RWPE2 (cell line): ENCODE data around the gene B4GALNT3.

Experiments
- ATAC-seq: fragments of 200-7000 bp; cut with Tn5 transposase; 3 replicates; pipeline ENCODE4 v1.9.1; 2021; ENCODE audit warnings: low read depth
- DNase-seq: peaks from one replicate; pipeline ENCODE4 v3.0.0-alpha.2; 2020; ENCODE audit warnings: low spot score
- H3K27ac ChIP-seq: fragments of 450-650 bp; 2 replicates; pipeline ENCODE4 v1.5.1; 2017; ENCODE audit warnings: mild to moderate bottlenecking; ENCODE audit not compliant: poor library complexity, severe bottlenecking
- H3K27me3 ChIP-seq: fragments of 250-450 bp; sonication (Bioruptor Pico); 2 replicates; pipeline ENCODE4 v1.5.1; 2021; ENCODE audit warnings: mild to moderate bottlenecking, moderate library complexity; ENCODE audit not compliant: insufficient read depth, poor library complexity, severe bottlenecking
- H3K36me3 ChIP-seq: fragments of 250-450 bp; sonication (Bioruptor Pico); 2 replicates; pipeline ENCODE4 v1.5.1; 2020; ENCODE audit warnings: low read depth, mild to moderate bottlenecking, moderate library complexity
- H3K4me1 ChIP-seq: fragments of 250-450 bp; sonication (Bioruptor Pico); 2 replicates; pipeline ENCODE4 v1.5.1; 2021; ENCODE audit warnings: mild to moderate bottlenecking, moderate library complexity; ENCODE audit not compliant: insufficient read depth, poor library complexity, severe bottlenecking
- H3K4me3 ChIP-seq: fragments of 250-450 bp; sonication (Bioruptor Pico); 2 replicates; pipeline ENCODE4 v1.5.1; 2021; ENCODE audit warnings: mild to moderate bottlenecking, moderate library complexity; ENCODE audit not compliant: severe bottlenecking
- H3K9me3 ChIP-seq: fragments of 250-450 bp; sonication (Bioruptor Pico); 2 replicates; pipeline ENCODE4 v1.5.1; 2021; ENCODE audit warnings: mild to moderate bottlenecking, moderate library complexity; ENCODE audit not compliant: severe bottlenecking
- CTCF ChIP-seq: fragments of 450-650 bp; IDR thresholded peaks from one replicate; pipeline ENCODE4 v1.5.1; 2017; ENCODE audit warnings: mild to moderate bottlenecking, moderate library complexity; ENCODE audit not compliant: poor library complexity, severe bottlenecking

The B4GALNT3 gene

GRCh38 chr12:461425-461824 is 1.7 kb downstream of the B4GALNT3 start:
- Histone ChIP-seq H3K36me3 (no peaks in the 10 kb centered on the region), H3K4me3 (no peak overlapping the region), H3K9me3 (no peaks in the 10 kb centered on the region), H3K27ac (no peak overlapping the region), H3K27me3 (peaks cover 21% of the 10 kb centered on the region), H3K4me1 (peaks cover 4% of the 10 kb centered on the region)
- no peak for TF ChIP-seq CTCF
- ATAC-seq, result no peak
- no peak for DNase-seq

GRCh38 chr12:462936-463705 is 3.4 kb downstream of the B4GALNT3 start:
- ATAC-seq (peak; percentile 50; the same call in 2 of the 3 replicates), DNase-seq (no peak)
- no peaks in the 10 kb centered on the region for H3K36me3 ChIP-seq
- H3K4me3 ChIP-seq, result no peak overlapping the region
- H3K27ac ChIP-seq, result no peak overlapping the region
- H3K9me3 ChIP-seq, result no peaks in the 10 kb centered on the region
- peaks cover 21% of the 10 kb centered on the region for H3K27me3 ChIP-seq
- no peak for TF ChIP-seq CTCF
- H3K4me1 ChIP-seq, result peaks cover 4% of the 10 kb centered on the region

DNA sequence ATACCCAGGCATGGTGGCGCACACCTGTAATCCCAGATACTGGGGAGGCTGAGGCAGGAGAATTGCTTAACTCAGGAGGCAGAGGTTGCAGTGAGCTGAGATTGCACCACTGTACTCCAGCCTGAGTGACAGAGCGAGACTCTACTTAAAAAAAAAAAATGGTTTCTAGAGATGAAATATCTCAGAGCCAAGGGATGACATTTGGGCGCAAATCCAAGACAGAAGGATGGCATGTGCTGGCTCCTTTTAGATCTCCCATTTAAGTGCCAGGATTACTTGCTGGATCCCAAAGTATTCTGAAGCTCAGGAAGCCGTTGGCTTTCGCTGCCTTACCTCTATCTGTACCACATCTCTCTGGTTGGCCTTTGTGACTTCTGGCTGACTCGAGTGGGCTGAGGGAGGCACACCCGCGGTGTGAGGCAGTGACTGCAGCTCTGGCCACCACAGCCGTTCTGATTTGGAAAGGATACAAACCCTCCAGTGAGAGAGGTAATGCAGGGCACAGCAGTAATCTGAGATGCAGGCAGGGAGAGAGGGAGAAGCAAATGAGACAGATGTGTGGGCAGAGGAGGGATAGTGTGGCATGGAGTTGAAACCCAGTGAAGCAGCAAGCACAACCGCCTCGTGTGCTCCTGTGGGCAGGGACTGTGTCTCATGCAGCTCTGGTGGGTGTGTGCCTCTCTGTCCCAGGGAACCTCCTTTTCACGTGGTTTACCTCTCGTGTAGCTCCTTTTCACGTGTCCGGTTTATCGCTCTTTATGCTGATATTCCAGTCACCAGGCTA is 4.9 kb downstream of the B4GALNT3 start:
- no peak for DNase-seq

DNA sequence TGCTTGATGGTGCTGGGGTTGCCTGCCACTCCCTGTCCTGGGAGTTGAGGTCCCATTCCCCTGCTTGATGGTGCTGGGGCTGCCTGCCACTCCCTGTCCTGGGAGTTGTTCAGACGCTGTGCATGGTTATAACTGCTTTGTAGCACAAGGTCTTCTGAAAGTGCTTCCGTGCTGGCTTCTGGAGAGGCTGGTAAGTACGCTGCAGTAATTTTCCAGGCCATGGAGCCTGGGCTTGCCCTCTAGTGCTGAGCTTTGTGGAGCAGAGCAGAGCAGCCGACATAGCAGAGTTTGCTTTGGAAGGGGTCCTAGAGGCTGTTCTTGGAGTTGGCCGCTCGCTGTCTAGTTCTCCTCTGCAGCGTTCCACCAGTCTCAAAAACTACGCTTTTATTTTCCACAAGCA is 6.3 kb downstream of the B4GALNT3 start:
- H3K27me3 ChIP-seq, result peaks cover 10% of the 10 kb centered on the region
- DNase-seq (no peak), ATAC-seq (no peak)
- H3K4me3 ChIP-seq, result no peak overlapping the region
- TF ChIP-seq CTCF, result no peak
- H3K9me3 ChIP-seq, result no peaks in the 10 kb centered on the region
- H3K27ac ChIP-seq, result no peak overlapping the region
- no peaks in the 10 kb centered on the region for H3K36me3 ChIP-seq
- peaks cover 4% of the 10 kb centered on the region for H3K4me1 ChIP-seq

More for the DNA sequence above, 4.9 kb downstream of the B4GALNT3 start:
- Histone ChIP-seq H3K27me3 (peaks cover 17% of the 10 kb centered on the region), H3K4me3 (no peak overlapping the region), H3K9me3 (no peaks in the 10 kb centered on the region), H3K27ac (no peak overlapping the region), H3K4me1 (peaks cover 4% of the 10 kb centered on the region), H3K36me3 (no peaks in the 10 kb centered on the region)
- ATAC-seq, result no peak
- no peak for TF ChIP-seq CTCF

GRCh38 chr12:466762-467161 is 7.0 kb downstream of the B4GALNT3 start:
- Histone ChIP-seq H3K27me3 (peaks cover 2% of the 10 kb centered on the region), H3K36me3 (no peaks in the 10 kb centered on the region), H3K4me3 (no peak overlapping the region), H3K27ac (no peak overlapping the region), H3K4me1 (peaks cover 4% of the 10 kb centered on the region), H3K9me3 (no peaks in the 10 kb centered on the region)
- DNase-seq (no peak), ATAC-seq (no peak)
- TF ChIP-seq CTCF, result no peak
